Measurements from ENCODE around the gene SEC16B. TPM values are rescaled to one million over a fixed set of nuclear protein-coding genes. Genes with fewer than 3 reads are reported as not detected.

SEC16B gene
- total and polyA plus RNA-seq, 2 of the 8 experiments (the other 6 are each of a cell fraction or from before 2014, with no cell fraction given): 0.56 to 0.94 TPM

- no peak for TF ChIP-seq CHD7 (IDR thresholded peaks at IDR 0.05; ENCODE audit: insufficient replicate concordance, low read length)
- TF ChIP-seq SAP30 (IDR thresholded peaks at IDR 0.05; ENCODE audit: insufficient read depth, insufficient replicate concordance, low read length): no peak
- TF ChIP-seq CTBP2 (IDR thresholded peaks at IDR 0.05; ENCODE audit: borderline replicate concordance, insufficient read depth, insufficient read length, low read length): no peak
- no peak for TF ChIP-seq CEBPB (IDR thresholded peaks at IDR 0.05; ENCODE audit: low read depth, low read length)
- no peak for TF ChIP-seq RFX5 (IDR thresholded peaks at IDR 0.05; ENCODE audit: borderline replicate concordance, low read depth, low read length)
- TF ChIP-seq HDAC6 (IDR thresholded peaks at IDR 0.05; ENCODE audit: low read depth, low read length): no peak
- TF ChIP-seq USF2 (IDR thresholded peaks at IDR 0.05; ENCODE audit: low read length): no peak
- no peak for TF ChIP-seq SIN3A (conservative IDR thresholded peaks at IDR 0.05 in 1 of 2, IDR thresholded peaks at IDR 0.05 in 1 of 2; ENCODE audit: low read depth in 1 of 2, low read length in 2 of 2)
These were observed 41.6 kb upstream of the SEC16B start (continued) for GRCh38 chr1:178011465-178011828.

All from H1 (cell line).